Esophagus muscularis mucosa (tissue), 4 donors: ENCODE results near the gene TRIP10. TPM values are rescaled to one million over a fixed set of nuclear protein-coding genes. Genes with fewer than 3 reads are reported as not detected.
"Not testable (repeated sequence)": the region's sequence is repeated elsewhere in the genome, so short reads cannot be mapped to it uniquely, and the experiment has no call there.

Experiments
- DNase-seq: peaks from one replicate; pipeline ENCODE4 v3.0.0-alpha.2; 2017; ENCODE audit errors: extremely low spot score
- H3K27ac ChIP-seq, 4 donors: fragments of 200-600 bp; sonication (generic); replicated peaks in 1 of 4; 1 replicate in 3 of 4; 2 replicates in 1 of 4; pipeline ENCODE4 v1.5.1; 2016 to 2019; ENCODE audit warnings: mild to moderate bottlenecking in 1 of 4
- H3K27me3 ChIP-seq, 4 donors: fragments of 200-600 bp; sonication (generic); one replicate each; pipeline versions ENCODE4 v1.5.1 to v1.6.0; 2016 to 2019
- H3K36me3 ChIP-seq, 4 donors: fragments of 200-600 bp; sonication (generic); one replicate each; pipeline ENCODE4 v1.5.1; 2016 to 2019
- H3K4me1 ChIP-seq, 4 donors: fragments of 200-600 bp; sonication (generic); one replicate each; pipeline ENCODE4 v1.5.1; 2016 to 2019
- H3K4me3 ChIP-seq, 4 donors: fragments of 200-600 bp; sonication (generic); 1 replicate in 2 of 4; 2 replicates in 2 of 4; pipeline ENCODE4 v1.5.1; 2016 to 2019; ENCODE audit warnings: mild to moderate bottlenecking in 4 of 4, moderate library complexity in 1 of 4
- H3K9me3 ChIP-seq, 4 donors: fragments of 200-600 bp; sonication (generic); 1 replicate in 3 of 4; 2 replicates in 1 of 4; pipeline ENCODE4 v1.5.1; 2016 to 2019
- CTCF ChIP-seq, 3 experiments: fragments of 200-600 bp in 2 of 3; fragments of 450-650 bp in 1 of 3; sonication (generic) in 2 of 3; IDR thresholded peaks; one replicate each; pipeline ENCODE4 v1.5.1; 2017 to 2019; ENCODE audit warnings: antibody characterized with exemption in 3 of 3, mild to moderate bottlenecking in 2 of 3, moderate library complexity in 1 of 3
- EP300 ChIP-seq: sonication (generic); formaldehyde crosslinking; IDR thresholded peaks from one replicate; pipeline ENCODE4 v1.6.1; 2017; ENCODE audit warnings: antibody characterized with exemption
- POLR2A ChIP-seq: fragments of 450-650 bp; IDR thresholded peaks from one replicate; pipeline ENCODE4 v1.6.1; 2017; ENCODE audit warnings: antibody characterized with exemption, moderate library complexity, mild to moderate bottlenecking, low read depth
- POLR2AphosphoS5 ChIP-seq, 2 donors: sonication (generic); formaldehyde crosslinking; IDR thresholded peaks; one replicate each; pipeline ENCODE4 v1.6.1; 2017; ENCODE audit warnings: antibody characterized with exemption in 2 of 2
- WGBS: methylation state at CpG from one replicate; pipeline ENCODE4 v1.1.5; 2018; 5-methylcytosine and 5-hydroxymethylcytosine counted together
- intact Hi-C: fragments of 100-400 bp; cut with DNase I; formaldehyde crosslinking; loops from one replicate; pipeline ENCODE4 v1.15.1; 2023
- total RNA-seq, 4 donors: library from RNA; depleted of rRNA; stranded (reverse); fragments of >200 nt; gene quantifications; one replicate each; pipeline versions ENCODE4 v1.1.0 to v1.2.1, GENCODE V29; 2016

The TRIP10 gene
- total RNA-seq, 4 donors from 2014 or later, result 85.8 to 148 (median 118) TPM

GRCh38 chr19:6706633-6706958 lies 32.9 kb upstream of the TRIP10 start:
- 43% methylated on average over 3 of the region's 3 CpGs for WGBS
- H3K4me1 ChIP-seq, result peaks cover 0 to 9% (median 4%) of the 10 kb centered on the region in 4 donors
- H3K27me3 ChIP-seq, result peaks cover 0 to 58% (median 5%) of the 10 kb centered on the region in 4 donors
- H3K9me3 ChIP-seq, result no peaks in the 10 kb centered on the region
- intact Hi-C loops, result no loop called here
- no peak overlapping the region for H3K4me3 ChIP-seq
- peaks cover 0 to 12% (median 8%) of the 10 kb centered on the region in 4 donors for H3K36me3 ChIP-seq
- H3K27ac ChIP-seq, result no peak overlapping the region
- DNase-seq, result no peak
- TF ChIP-seq POLR2A (no peak), CTCF (IDR thresholded peaks at IDR 0.05) (no peak), POLR2AphosphoS5 (IDR thresholded peaks at IDR 0.05) (no peak)

GRCh38 chr19:6707011-6707657 lies 32.3 kb upstream of the TRIP10 start:
- DNase-seq, result no peak
- intact Hi-C loops, result no loop called here
- TF ChIP-seq CTCF (IDR thresholded peaks at IDR 0.05) (no peak), EP300 (no peak)
- Histone ChIP-seq H3K4me3 (no peak overlapping the region), H3K4me1 (peaks cover 0 to 12% (median 4%) of the 10 kb centered on the region in 4 donors), H3K36me3 (peaks cover 0 to 12% (median 8%) of the 10 kb centered on the region in 4 donors), H3K27ac (no peak overlapping the region), H3K9me3 (no peaks in the 10 kb centered on the region), H3K27me3 (peaks cover 0 to 59% (median 5%) of the 10 kb centered on the region in 4 donors)
- 85% methylated on average over 14 of the region's 44 CpGs for whole genome bisulfite sequencing

GRCh38 chr19:6707658-6708018 lies 31.8 kb upstream of the TRIP10 start:
- TF ChIP-seq CTCF (IDR thresholded peaks at IDR 0.05) (no peak), POLR2A (no peak), EP300 (no peak), POLR2AphosphoS5 (IDR thresholded peaks at IDR 0.05) (no peak)
- H3K4me1 ChIP-seq, result peaks cover 0 to 12% (median 4%) of the 10 kb centered on the region in 4 donors
- H3K27ac ChIP-seq, result no peak overlapping the region
- peaks cover 0 to 8% (median 7%) of the 10 kb centered on the region in 4 donors for H3K36me3 ChIP-seq
- H3K27me3 ChIP-seq, result peaks cover 0 to 59% (median 5%) of the 10 kb centered on the region in 4 donors
- H3K4me3 ChIP-seq, result no peak overlapping the region
- 71% methylated on average over 16 of the region's 16 CpGs for WGBS
- no peak for DNase-seq
- no peaks in the 10 kb centered on the region for H3K9me3 ChIP-seq
- intact Hi-C loops, result no loop called here

- no peak for DNase-seq
- Histone ChIP-seq H3K9me3 (no peaks in the 10 kb centered on the region), H3K27me3 (peaks cover 0 to 66% (median 5%) of the 10 kb centered on the region in 4 donors), H3K4me3 (no peak overlapping the region), H3K27ac (no peak overlapping the region), H3K36me3 (peaks cover 0 to 8% (median 7%) of the 10 kb centered on the region in 4 donors), H3K4me1 (peaks cover 0 to 12% (median 4%) of the 10 kb centered on the region in 4 donors)
- WGBS, result 86% methylated on average over 3 of the region's 3 CpGs
- TF ChIP-seq POLR2AphosphoS5 (IDR thresholded peaks at IDR 0.05), result no peak
- TF ChIP-seq CTCF (IDR thresholded peaks at IDR 0.05), result no peak
- no peak for TF ChIP-seq EP300
- TF ChIP-seq POLR2A, result no peak
- intact Hi-C loops, result no loop called here
These were observed 31.1 kb upstream of the TRIP10 start for GRCh38 chr19:6708346-6708745.

- Histone ChIP-seq H3K4me1 (peaks cover 0 to 12% (median 4%) of the 10 kb centered on the region in 4 donors), H3K27me3 (peaks cover 0 to 69% (median 5%) of the 10 kb centered on the region in 4 donors)
- DNase-seq, H3K4me3 ChIP-seq, H3K9me3 ChIP-seq, H3K36me3 ChIP-seq, H3K27ac ChIP-seq, intact Hi-C loops: not testable (repeated sequence)
- 88% methylated on average over 12 of the region's 12 CpGs for WGBS
These were observed 30.6 kb upstream of the TRIP10 start for GRCh38 chr19:6708913-6709312.
